ENCODE results near the gene MAGEL2.

The MAGEL2 gene

DNA sequence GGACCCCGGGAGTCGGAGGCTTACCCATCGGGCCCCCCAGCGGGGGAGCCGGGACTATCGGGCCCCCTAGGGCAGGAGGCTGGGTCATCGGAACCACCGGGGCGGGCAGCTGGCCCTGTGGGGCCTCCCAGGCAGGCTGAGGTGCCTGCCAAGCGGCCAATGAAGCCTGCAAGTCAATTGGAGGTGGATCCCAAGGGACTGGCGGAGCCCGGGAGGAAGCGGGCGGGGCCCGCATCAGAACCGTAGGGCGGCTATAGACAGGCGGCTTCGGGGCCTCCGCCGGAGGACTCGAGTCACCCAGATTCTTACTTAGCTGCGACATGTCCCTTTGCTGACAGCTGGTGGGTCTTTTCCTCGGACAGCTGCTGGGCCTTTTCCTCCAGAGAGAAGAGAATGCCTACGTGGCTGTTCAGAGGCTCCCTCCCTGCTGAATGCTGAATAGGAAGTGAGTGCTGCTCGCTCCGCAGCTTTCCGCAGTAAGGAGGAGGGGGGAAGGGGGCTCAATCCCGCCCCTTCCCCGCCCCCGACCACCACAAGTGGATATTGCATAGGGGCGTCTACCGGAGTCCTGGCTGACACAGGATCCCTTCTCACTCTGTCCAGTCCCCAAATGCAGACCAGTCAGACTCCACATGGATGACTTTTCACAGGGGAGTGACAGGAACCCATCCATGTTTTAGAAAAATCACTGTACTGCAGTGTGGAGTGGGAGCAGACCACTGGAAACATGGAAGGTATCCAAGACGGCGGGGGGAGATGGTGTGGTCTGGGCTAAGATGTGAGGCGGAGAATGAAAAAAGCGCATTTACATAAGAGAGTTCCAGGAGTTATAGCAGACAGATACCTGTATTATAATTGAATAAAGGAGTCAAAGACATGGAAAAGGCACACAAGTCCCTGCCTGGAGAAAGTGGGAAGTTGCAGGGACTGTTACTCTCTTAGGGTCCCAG, at the start of gene MAGEL2:
TSS of gene MAGEL2 (minus strand) at position 447 of the 950 bp plus-strand sequence. CDS start at position 322, 125 bp downstream.
- DNase-seq (ENCODE audit: low spot score): no peak

DNA sequence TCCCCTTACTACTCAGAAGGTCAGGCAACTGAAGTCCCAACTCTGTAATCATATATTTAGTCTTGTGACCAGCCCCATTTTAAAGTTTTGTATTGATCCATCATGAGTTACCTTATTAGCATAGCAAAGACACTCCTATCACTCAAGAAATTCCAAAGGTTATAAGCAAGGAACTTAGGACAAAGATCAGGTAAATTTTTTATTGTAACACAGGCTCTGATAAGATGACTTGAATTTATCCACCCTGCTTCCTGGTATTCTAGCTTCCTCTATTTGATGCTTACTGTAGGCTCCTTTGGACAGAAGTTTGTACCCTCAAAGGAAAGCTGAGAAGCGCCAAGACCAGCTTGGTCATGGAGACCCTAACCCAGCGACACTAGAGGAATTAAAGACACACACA, 47.6 kb upstream of the MAGEL2 start:
- DNase-seq (ENCODE audit: low spot score): no peak

- no peak for DNase-seq (ENCODE audit: low spot score)
Measured at GRCh38 chr15:23694592-23694991, 46.9 kb upstream of the MAGEL2 start.

GRCh38 chr15:23690450-23690852, 42.8 kb upstream of the MAGEL2 start:
- no peak for DNase-seq (ENCODE audit: low spot score)

GRCh38 chr15:23690015-23690414, 42.3 kb upstream of the MAGEL2 start:
- no peak for DNase-seq (ENCODE audit: low spot score)

DNA sequence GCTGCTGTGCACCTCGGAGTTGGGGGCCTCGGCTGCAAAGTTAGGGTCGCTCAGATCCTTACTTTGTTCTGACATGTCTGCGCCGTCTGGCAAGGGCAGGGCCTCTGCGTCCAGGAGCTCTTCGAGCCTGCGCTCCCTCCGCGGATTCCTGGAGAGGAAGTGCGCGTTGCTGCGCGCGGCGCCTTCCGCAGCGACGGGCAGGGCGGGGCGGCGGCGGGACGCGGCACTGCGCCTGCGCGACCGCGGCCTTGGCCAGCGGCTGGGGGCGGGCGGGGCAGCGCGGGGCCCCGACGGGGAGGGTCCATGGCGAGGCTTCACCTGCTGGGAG, 39.4 kb upstream of the MAGEL2 start, which contains the start of gene NDN:
TSS of gene NDN (minus strand) at position 163 of the 328 bp plus-strand sequence. CDS start at position 75, 88 bp downstream.
- DNase-seq (ENCODE audit: low spot score): no peak

DNA sequence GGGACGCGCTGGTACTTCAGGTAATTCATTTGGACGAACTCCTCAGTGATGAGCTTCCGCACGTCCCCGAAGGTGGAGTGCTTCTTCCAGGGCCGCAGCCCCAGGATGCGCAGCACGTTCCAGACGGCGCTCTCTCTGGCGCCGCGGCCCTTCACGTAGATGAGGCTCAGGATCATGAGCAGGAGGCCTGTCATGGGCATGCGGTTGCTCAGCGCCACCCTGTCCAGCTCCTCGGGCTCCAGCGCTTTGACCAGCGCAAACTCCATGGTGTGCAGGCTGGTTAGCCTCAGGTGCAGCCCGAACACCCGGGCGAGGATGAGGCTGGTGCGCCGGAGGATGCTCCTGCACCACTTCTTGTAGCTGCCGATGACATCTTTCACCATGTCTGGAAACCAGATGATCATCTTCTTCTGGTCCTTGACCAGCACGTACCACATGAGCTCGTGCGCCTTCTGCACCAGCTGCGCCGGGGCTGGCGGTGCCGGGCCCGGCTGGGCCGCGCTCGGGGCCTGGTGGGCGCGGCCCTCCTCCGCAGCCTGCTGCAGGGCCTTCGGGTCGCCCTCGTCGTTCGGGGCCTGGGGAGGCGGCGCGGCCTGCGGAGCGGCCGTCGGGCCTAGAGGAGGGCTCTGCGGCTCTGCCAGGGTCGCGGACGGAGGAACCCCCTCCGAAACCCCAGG, 38.9 kb upstream of the MAGEL2 start:
- no peak for DNase-seq (ENCODE audit: low spot score)

GRCh38 chr15:23671481-23671880, 23.8 kb upstream of the MAGEL2 start:
- no peak for DNase-seq (ENCODE audit: low spot score)

DNA sequence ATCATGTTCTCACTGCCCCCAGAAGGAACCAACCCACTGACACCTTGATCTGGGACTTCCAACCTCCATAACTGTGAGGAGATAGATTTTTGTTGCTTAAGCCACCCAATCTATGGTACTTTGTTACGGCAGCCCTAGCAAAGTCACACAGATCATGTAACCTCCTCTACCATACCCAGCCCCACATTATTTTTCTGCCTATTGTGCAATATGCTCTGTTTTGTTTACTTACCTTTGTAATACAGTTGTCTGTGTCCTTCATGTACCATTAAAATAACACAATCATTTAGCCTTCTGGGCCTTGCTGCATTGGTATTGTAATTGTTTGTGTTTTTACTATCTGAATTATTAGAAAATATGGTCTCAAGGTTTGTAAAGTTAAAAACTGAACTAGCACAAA, 23.3 kb upstream of the MAGEL2 start:
- DNase-seq (ENCODE audit: low spot score): no peak

DNA sequence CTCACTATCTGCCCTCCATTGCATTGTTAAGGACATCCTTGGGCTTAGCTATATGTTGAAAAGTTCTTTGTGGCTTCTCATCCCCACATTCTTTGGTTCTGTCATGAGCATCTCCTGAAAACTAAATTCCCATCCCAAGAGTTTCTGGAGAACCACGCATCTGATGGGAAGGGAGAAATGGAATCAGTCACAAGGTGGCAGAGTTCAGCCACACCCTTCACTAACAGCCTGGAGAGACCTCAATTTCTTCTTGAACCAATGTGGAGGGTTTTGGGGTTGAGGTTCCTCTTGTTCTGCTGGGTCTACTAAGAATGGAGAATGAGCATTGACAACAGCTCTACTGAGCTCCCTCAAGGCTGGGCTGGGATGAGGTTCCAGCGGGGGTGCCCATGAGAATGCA, 15.6 kb upstream of the MAGEL2 start:
- no peak for DNase-seq (ENCODE audit: low spot score)

- no peak for DNase-seq (ENCODE audit: low spot score)
Measured at GRCh38 chr15:23648920-23649515, 1.4 kb upstream of the MAGEL2 start.

DNA sequence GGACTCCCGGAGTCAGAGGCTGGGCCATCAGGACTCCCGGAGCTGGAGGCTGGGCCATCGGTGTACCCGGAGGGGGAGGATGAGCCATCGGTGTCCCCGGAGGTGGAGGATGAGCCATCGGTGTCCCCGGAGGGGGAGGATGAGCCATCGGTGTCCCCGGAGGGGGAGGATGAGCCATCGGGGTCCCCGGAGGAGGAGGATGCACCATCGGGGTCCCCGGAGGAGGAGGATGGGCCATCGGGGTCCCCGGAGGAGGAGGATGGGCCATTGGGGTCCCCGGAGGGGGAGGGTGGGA, 719 bp downstream of the MAGEL2 start:
- DNase-seq (ENCODE audit: low spot score): no peak

DNA sequence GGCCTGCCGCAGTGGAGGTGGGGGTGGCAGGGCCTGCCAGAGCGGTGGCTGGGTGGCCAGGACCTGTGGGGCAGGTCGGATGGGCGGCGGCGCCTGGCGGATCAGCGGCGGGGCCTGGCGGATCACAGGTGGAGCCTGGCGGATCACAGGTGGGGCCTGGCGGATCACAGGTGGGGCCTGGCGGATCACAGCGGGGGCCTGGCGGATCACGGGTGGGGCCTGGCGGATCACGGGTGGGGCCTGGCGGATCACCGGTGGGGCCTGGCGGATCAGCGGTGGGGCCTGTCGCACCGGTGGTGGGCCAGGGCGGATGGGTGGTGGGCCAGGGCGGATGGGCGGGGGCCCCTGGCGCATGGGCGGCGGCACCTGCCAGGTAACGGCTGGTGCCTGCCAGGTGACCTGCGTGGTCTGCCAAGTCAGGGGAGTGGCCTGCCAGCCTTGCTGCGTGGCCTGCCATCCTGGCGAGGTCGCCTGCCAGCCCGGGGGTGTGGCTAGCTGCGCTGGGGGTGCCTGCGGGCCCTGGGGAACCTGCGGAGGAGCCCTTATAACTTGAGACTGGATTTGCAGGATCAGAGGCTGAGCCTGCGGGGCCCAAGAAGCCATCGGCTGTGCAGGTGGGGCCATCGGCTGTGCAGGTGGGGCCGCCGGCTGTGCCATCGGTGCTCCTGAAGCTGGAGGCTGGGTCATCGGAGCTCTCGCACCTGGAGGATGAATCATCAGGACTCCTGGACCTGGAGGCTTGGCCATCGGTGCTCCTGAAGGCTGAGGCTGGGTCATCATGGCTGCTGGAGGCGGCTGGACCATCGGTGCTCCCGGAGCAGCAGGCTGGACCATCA, 1.3 kb downstream of the MAGEL2 start:
- no peak for DNase-seq (ENCODE audit: low spot score)

DNA sequence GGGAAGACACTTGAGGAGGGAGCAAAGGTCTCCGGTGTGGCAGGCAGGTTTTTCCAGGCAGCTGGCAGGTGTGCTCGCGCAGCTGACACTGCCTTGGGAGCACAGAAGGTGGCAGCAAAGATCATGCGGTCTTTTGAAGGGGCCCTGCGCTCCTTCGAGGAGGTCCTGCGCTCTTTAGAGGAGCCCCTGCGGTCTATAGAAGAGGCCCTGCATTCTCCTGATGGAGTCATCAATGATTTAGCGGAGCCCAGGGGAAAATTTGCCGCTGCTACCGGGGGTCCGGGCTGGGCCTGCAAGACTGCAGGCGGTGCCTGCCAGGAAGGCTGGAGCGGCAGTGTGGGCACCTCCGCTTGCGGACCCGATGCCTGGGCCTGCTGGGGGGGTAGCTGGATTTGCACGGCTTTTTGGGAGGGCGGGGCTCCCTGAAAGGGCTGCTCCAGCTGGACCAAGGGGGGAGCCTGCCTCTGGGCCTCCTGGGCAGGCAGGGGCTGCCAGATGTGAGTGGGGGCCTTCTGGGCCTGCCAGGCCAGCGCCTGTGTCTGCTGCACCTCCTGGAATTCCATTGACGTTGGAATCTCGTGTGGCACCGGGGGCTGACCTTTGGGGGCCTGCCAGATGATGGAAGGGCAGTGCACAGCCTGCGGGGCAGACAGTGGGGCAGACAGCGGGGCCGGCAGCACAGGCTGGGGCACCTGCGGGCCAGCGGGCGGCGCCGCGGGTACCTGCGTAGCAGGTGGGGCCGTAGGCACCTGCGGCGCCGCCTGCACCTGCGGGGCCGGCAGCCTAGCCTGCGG, 2.1 kb downstream of the MAGEL2 start:
- no peak for DNase-seq (ENCODE audit: low spot score)

GRCh38 chr15:23644829-23645228, 2.8 kb downstream of the MAGEL2 start:
- no peak for DNase-seq (ENCODE audit: low spot score)

- peak; percentile 14 for DNase-seq (ENCODE audit: low spot score)
Measured at GRCh38 chr15:23642413-23643044, 5.1 kb downstream of the MAGEL2 start.

DNA sequence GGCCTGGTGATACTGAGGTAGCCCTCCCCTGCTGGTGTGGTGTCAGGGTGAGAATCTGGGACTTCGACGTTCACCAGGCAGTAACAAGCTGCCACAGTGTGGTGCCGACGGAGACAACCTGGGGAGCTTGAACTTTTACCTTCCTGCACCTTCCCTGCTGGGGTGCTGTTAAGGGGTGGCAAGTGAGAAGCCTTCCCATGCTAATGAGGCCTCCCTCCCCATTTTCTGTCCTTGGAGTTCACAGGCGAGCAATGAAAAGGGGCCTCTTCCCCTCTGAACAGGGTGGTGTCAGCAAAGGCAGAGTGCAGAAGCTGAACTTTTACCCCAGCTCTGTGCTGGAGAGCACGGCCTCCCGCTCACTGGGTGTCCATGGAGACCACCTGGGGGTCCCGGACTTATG, 13.5 kb downstream of the MAGEL2 start:
- no peak for DNase-seq (ENCODE audit: low spot score)

- DNase-seq (ENCODE audit: low spot score): no peak
Measured at GRCh38 chr15:23629234-23629805, 18.3 kb downstream of the MAGEL2 start.

GRCh38 chr15:23628612-23629233, 18.9 kb downstream of the MAGEL2 start:
- DNase-seq (ENCODE audit: low spot score): no peak

DNA sequence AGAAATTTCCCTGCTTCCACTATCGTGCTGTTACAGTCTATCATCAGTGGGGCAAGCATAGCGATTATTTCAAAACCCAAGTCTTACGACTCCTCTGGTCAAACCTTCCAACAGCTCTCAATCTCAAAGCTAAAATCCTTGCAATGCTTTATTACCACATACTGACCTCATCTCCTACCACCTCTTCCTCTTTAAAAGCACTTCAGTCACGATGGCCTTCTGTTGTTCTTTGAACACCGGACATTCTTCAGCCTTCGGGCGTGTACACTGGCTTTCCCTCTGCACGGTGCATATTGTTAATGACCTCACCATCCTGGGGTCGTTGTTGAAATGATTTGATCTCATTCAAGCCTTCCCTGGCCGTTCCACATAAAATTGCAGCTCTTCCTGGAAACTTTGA, 31.1 kb downstream of the MAGEL2 start:
- DNase-seq (ENCODE audit: low spot score): no peak
